ENCODE results near the gene DSG4.

The DSG4 gene

GRCh38 chr18:31446854-31447253, 70.3 kb downstream of the DSG4 start:
- no peak for DNase-seq (ENCODE audit: low read depth, low spot score)

- DNase-seq (ENCODE audit: low read depth, low spot score): no peak
Measured at GRCh38 chr18:31447530-31448191, 71.1 kb downstream of the DSG4 start, which contains the start of gene DSG3. Gene DSG3 (plus strand): TSS chr18:31447741. CDS start chr18:31447878, 137 bp downstream.

- no peak for DNase-seq (ENCODE audit: low read depth, low spot score)
Measured at GRCh38 chr18:31450409-31450808, 73.8 kb downstream of the DSG4 start.

GRCh38 chr18:31451625-31452024, 75.0 kb downstream of the DSG4 start:
- no peak for DNase-seq (ENCODE audit: low read depth, low spot score)

- no peak for DNase-seq (ENCODE audit: low read depth, low spot score)
Measured at GRCh38 chr18:31454066-31454708, 77.6 kb downstream of the DSG4 start.

Data from iPS DF 19.7 (cell line).